ENCODE measurements around the gene THOC7.
A peak's percentile ranks its signal among the peaks of the same experiment; 100 is the strongest.

THOC7 gene

GRCh38 chr3:63863150-63864007 is at the start of gene THOC7, which contains the start of gene ATXN7:
Gene THOC7, minus strand, starts transcription at chr3:63863805. Its CDS starts 15 bp downstream, at chr3:63863790.
Gene ATXN7, plus strand, starts transcription at chr3:63863867. Its CDS starts 48,732 bp downstream, at chr3:63912599.
- peak; percentile 62 for DNase-seq

- DNase-seq, result peak; percentile 60
These were observed 49.4 kb upstream of the THOC7 start for GRCh38 chr3:63912768-63913588.

GRCh38 chr3:63911873-63912767 is 48.5 kb upstream of the THOC7 start, which contains the start of gene SCAANT1:
Gene SCAANT1, minus strand, starts transcription at chr3:63912383.
- DNase-seq, result peak; percentile 82

GRCh38 chr3:63911509-63911872 is 47.9 kb upstream of the THOC7 start:
- no peak for DNase-seq

GRCh38 chr3:63910891-63911290 is 47.3 kb upstream of the THOC7 start:
- peak; percentile 6 for DNase-seq

GRCh38 chr3:63910001-63910400 is 46.4 kb upstream of the THOC7 start:
- DNase-seq, result no peak

- DNase-seq, result no peak
These were observed 45.8 kb upstream of the THOC7 start for GRCh38 chr3:63909431-63909830.

- no peak for DNase-seq
These were observed 45.2 kb upstream of the THOC7 start for GRCh38 chr3:63908776-63909175.

GRCh38 chr3:63908081-63908736 is 44.6 kb upstream of the THOC7 start:
- no peak for DNase-seq

GRCh38 chr3:63905731-63906620 is 42.4 kb upstream of the THOC7 start:
- no peak for DNase-seq

- no peak for DNase-seq
These were observed 36.9 kb upstream of the THOC7 start for GRCh38 chr3:63900459-63900858.

GRCh38 chr3:63900010-63900409 is 36.4 kb upstream of the THOC7 start:
- no peak for DNase-seq

- no peak for DNase-seq
These were observed 32.9 kb upstream of the THOC7 start for GRCh38 chr3:63896332-63897030.

GRCh38 chr3:63895422-63896189 is 32.0 kb upstream of the THOC7 start:
- DNase-seq, result no peak

GRCh38 chr3:63892773-63893352 is 29.3 kb upstream of the THOC7 start:
- DNase-seq, result no peak

GRCh38 chr3:63891518-63891917 is 27.9 kb upstream of the THOC7 start:
- no peak for DNase-seq

GRCh38 chr3:63886858-63887257 is 23.3 kb upstream of the THOC7 start:
- DNase-seq, result no peak

GRCh38 chr3:63880653-63881052 is 17.0 kb upstream of the THOC7 start:
- no peak for DNase-seq

- DNase-seq, result peak; percentile 10
These were observed 14.9 kb upstream of the THOC7 start for GRCh38 chr3:63878394-63879060.
